RWPE2 (cell line): Measurements from ENCODE around the gene RHOV.

Experiments used
- ATAC-seq: fragments of 200-7000 bp; cut with Tn5 transposase; 3 replicates; pipeline ENCODE4 v1.9.1; 2021; ENCODE audit warnings: low read depth
- DNase-seq: peaks from one replicate; pipeline ENCODE4 v3.0.0-alpha.2; 2020; ENCODE audit warnings: low spot score
- H3K27ac ChIP-seq: fragments of 450-650 bp; 2 replicates; pipeline ENCODE4 v1.5.1; 2017; ENCODE audit warnings: mild to moderate bottlenecking; ENCODE audit not compliant: poor library complexity, severe bottlenecking
- H3K27me3 ChIP-seq: fragments of 250-450 bp; sonication (Bioruptor Pico); 2 replicates; pipeline ENCODE4 v1.5.1; 2021; ENCODE audit warnings: mild to moderate bottlenecking, moderate library complexity; ENCODE audit not compliant: insufficient read depth, poor library complexity, severe bottlenecking
- H3K36me3 ChIP-seq: fragments of 250-450 bp; sonication (Bioruptor Pico); 2 replicates; pipeline ENCODE4 v1.5.1; 2020; ENCODE audit warnings: low read depth, mild to moderate bottlenecking, moderate library complexity
- H3K4me1 ChIP-seq: fragments of 250-450 bp; sonication (Bioruptor Pico); 2 replicates; pipeline ENCODE4 v1.5.1; 2021; ENCODE audit warnings: mild to moderate bottlenecking, moderate library complexity; ENCODE audit not compliant: insufficient read depth, poor library complexity, severe bottlenecking
- H3K4me3 ChIP-seq: fragments of 250-450 bp; sonication (Bioruptor Pico); 2 replicates; pipeline ENCODE4 v1.5.1; 2021; ENCODE audit warnings: mild to moderate bottlenecking, moderate library complexity; ENCODE audit not compliant: severe bottlenecking
- H3K9me3 ChIP-seq: fragments of 250-450 bp; sonication (Bioruptor Pico); 2 replicates; pipeline ENCODE4 v1.5.1; 2021; ENCODE audit warnings: mild to moderate bottlenecking, moderate library complexity; ENCODE audit not compliant: severe bottlenecking
- CTCF ChIP-seq: fragments of 450-650 bp; IDR thresholded peaks from one replicate; pipeline ENCODE4 v1.5.1; 2017; ENCODE audit warnings: mild to moderate bottlenecking, moderate library complexity; ENCODE audit not compliant: poor library complexity, severe bottlenecking

RHOV gene

DNA sequence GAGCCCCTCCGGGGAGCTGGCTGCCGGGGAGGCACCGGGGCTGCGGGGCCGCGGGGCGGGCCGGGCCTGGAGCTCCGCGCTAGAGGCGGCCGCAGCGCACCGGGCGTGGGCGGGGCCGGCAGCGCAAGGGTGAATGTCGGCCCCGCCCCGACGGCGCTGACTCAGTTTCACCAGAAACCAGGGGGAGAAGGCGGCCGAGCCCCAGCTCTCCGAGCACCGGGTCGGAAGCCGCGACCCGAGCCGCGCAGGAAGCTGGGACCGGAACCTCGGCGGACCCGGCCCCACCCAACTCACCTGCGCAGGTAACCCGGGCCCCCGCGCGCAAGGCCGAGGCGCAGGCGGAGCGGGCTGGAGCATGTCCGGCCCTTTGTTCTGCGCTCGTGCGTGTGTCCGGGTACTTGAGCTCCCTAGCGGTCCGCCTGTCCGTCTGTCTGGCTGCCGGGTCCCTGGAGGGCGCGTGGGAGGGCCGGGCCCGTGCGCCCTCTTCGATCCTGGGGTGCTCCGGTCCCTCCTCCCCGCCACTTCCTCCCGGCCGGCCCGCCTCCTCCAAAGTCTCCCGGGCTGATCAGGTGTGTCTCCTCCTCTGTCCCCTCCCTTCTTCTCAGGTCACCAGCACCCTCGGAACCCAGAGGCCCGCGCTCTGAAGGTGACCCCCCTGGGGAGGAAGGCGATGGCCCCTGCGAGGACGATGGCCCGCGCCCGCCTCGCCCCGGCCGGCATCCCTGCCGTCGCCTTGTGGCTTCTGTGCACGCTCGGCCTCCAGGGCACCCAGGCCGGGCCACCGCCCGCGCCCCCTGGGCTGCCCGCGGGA is 29.9 kb downstream of the RHOV start, which contains the start of gene SPINT1:
Gene SPINT1, plus strand, starts transcription at position 164 of the 811 bp plus-strand sequence. Its CDS starts 507 bp downstream, at position 671.
- no peak for TF ChIP-seq CTCF
- Histone ChIP-seq H3K4me3 (peak within 1 kb of the TSS; percentile 61), H3K27ac (peak within 1 kb of the TSS; percentile 90), H3K9me3 (no peaks in the 10 kb centered on the region), H3K4me1 (peaks cover 24% of the 10 kb centered on the region), H3K27me3 (no peaks in the 10 kb centered on the region), H3K36me3 (peaks cover 35% of the 10 kb centered on the region)
- ATAC-seq (peak; percentile 36), DNase-seq (peak; percentile 86)

- ATAC-seq = no peak
- Histone ChIP-seq H3K27me3 (no peaks in the 10 kb centered on the region), H3K27ac (peak overlapping the region; percentile 90), H3K36me3 (peaks cover 28% of the 10 kb centered on the region), H3K4me1 (peaks cover 24% of the 10 kb centered on the region), H3K9me3 (no peaks in the 10 kb centered on the region), H3K4me3 (peak overlapping the region; percentile 61)
- TF ChIP-seq CTCF = no peak
- DNase-seq = no peak
Measured at GRCh38 chr15:40843261-40843884, 30.7 kb downstream of the RHOV start.

DNA sequence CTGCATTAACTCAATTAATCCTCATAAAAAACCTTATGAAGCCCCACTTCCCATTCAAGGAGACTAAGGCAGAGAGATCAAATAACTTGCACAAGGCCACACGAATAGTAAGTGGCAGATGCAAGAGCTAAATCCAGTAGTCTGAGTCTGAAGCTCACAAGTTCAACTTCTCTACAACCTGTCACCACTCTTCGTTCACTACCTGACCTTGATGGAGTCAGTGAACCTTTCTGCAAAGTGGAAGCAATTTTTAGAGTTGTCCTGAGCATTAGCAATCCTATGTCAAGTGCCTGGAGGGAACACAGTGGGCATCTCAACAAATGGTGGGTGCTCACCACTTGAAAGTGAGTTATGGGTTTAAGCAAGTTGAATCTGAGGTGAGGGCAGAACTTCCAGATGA is 32.3 kb downstream of the RHOV start:
- peaks cover 7% of the 10 kb centered on the region for H3K4me1 ChIP-seq
- no peak overlapping the region for H3K27ac ChIP-seq
- DNase-seq = no peak
- no peak for ATAC-seq
- H3K9me3 ChIP-seq = no peaks in the 10 kb centered on the region
- no peaks in the 10 kb centered on the region for H3K27me3 ChIP-seq
- TF ChIP-seq CTCF = no peak
- H3K4me3 ChIP-seq = no peak overlapping the region
- peaks cover 12% of the 10 kb centered on the region for H3K36me3 ChIP-seq

GRCh38 chr15:40838756-40839155 is 35.3 kb downstream of the RHOV start:
- Histone ChIP-seq H3K27me3 (no peaks in the 10 kb centered on the region), H3K27ac (no peak overlapping the region), H3K36me3 (no peaks in the 10 kb centered on the region), H3K9me3 (no peaks in the 10 kb centered on the region), H3K4me3 (no peak overlapping the region), H3K4me1 (peaks cover 20% of the 10 kb centered on the region)
- ATAC-seq = no peak
- no peak for DNase-seq
- TF ChIP-seq CTCF = no peak

- Histone ChIP-seq H3K4me3 (no peak overlapping the region), H3K27me3 (no peaks in the 10 kb centered on the region), H3K36me3 (no peaks in the 10 kb centered on the region), H3K4me1 (peaks cover 20% of the 10 kb centered on the region), H3K27ac (peak overlapping the region; percentile 80), H3K9me3 (no peaks in the 10 kb centered on the region)
- no peak for DNase-seq
- no peak for ATAC-seq
- TF ChIP-seq CTCF = no peak
Measured at GRCh38 chr15:40836020-40836419, 38.0 kb downstream of the RHOV start.
